ENCODE measurements around the gene DLG2.

DLG2 gene

GRCh38 chr11:84022201-84022600 is 1604.9 kb downstream of the DLG2 start:
- TF ChIP-seq POLR2AphosphoS5 (IDR thresholded peaks at IDR 0.05; ENCODE audit: low read depth, low read length) (no peak), SIN3A (IDR thresholded peaks at IDR 0.05; ENCODE audit: borderline replicate concordance, insufficient read depth, low read length) (no peak), REST (IDR thresholded peaks at IDR 0.05; ENCODE audit: insufficient read depth in 1 of 2, low read depth in 2 of 2, low read length in 2 of 2) (no peak)

GRCh38 chr11:84021291-84021690 is 1605.9 kb downstream of the DLG2 start:
- TF ChIP-seq FOXP2 (optimal IDR thresholded peaks at IDR 0.05; ENCODE audit: borderline replicate concordance, extremely low read depth, extremely low read length, insufficient read depth) = no peak
- no peak for TF ChIP-seq REST (IDR thresholded peaks at IDR 0.05; ENCODE audit: insufficient read depth in 1 of 2, low read depth in 2 of 2, low read length in 2 of 2)
- TF ChIP-seq SIN3A (IDR thresholded peaks at IDR 0.05; ENCODE audit: borderline replicate concordance, insufficient read depth, low read length) = no peak
- no peak for TF ChIP-seq POLR2AphosphoS5 (IDR thresholded peaks at IDR 0.05; ENCODE audit: low read depth, low read length)
- TF ChIP-seq TAF1 (IDR thresholded peaks at IDR 0.05; ENCODE audit: borderline replicate concordance, insufficient read depth, low read length) = no peak

GRCh38 chr11:84019571-84020194 is 1607.5 kb downstream of the DLG2 start:
- TF ChIP-seq SIN3A (IDR thresholded peaks at IDR 0.05; ENCODE audit: borderline replicate concordance, insufficient read depth, low read length) = no peak

GRCh38 chr11:84014539-84014938 is 1612.6 kb downstream of the DLG2 start:
- TF ChIP-seq TAF1 (IDR thresholded peaks at IDR 0.05; ENCODE audit: borderline replicate concordance, insufficient read depth, low read length) = no peak

GRCh38 chr11:84012171-84012826 is 1614.8 kb downstream of the DLG2 start:
- TF ChIP-seq POLR2AphosphoS5 (IDR thresholded peaks at IDR 0.05; ENCODE audit: low read depth, low read length) (no peak), TAF1 (IDR thresholded peaks at IDR 0.05; ENCODE audit: borderline replicate concordance, insufficient read depth, low read length) (no peak), SIN3A (IDR thresholded peaks at IDR 0.05; ENCODE audit: borderline replicate concordance, insufficient read depth, low read length) (no peak), REST (IDR thresholded peaks at IDR 0.05; ENCODE audit: insufficient read depth in 1 of 2, low read depth in 2 of 2, low read length in 2 of 2) (no peak), FOXP2 (optimal IDR thresholded peaks at IDR 0.05; ENCODE audit: borderline replicate concordance, extremely low read depth, extremely low read length, insufficient read depth) (no peak)

DNA sequence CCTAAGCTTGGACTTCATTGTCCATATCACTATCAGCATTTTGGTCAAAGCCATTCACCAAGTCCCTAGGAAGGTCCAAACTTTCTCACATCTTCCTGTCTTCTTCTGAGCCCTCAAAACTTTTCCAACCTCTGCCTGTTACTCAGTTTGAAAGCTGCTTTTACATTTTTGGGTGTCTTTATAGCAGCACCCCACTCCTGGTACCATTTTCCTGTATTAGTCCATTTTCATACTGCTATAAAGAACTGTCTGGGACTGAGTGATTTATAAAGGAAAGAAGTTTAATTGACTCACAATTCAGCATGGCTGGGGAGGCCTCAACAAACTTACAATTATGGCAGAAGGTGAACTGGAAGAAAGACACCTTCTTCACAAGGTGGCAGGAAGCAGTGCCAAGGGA is 1624.0 kb downstream of the DLG2 start:
- TF ChIP-seq REST (IDR thresholded peaks at IDR 0.05; ENCODE audit: insufficient read depth in 1 of 2, low read depth in 2 of 2, low read length in 2 of 2) = no peak
- TF ChIP-seq FOXP2 (optimal IDR thresholded peaks at IDR 0.05; ENCODE audit: borderline replicate concordance, extremely low read depth, extremely low read length, insufficient read depth) = no peak
- no peak for TF ChIP-seq SIN3A (IDR thresholded peaks at IDR 0.05; ENCODE audit: borderline replicate concordance, insufficient read depth, low read length)
- no peak for TF ChIP-seq POLR2AphosphoS5 (IDR thresholded peaks at IDR 0.05; ENCODE audit: low read depth, low read length)
- no peak for TF ChIP-seq TAF1 (IDR thresholded peaks at IDR 0.05; ENCODE audit: borderline replicate concordance, insufficient read depth, low read length)
